ENCODE results near the gene LIN52.

Gene LIN52

GRCh38 chr14:74133833-74134481 lies 49.2 kb downstream of the LIN52 start:
- H3K4me3 ChIP-seq (ENCODE audit: low read depth, low read length), result no peak overlapping the region
- TF ChIP-seq CTCF (IDR thresholded peaks at IDR 0.05; ENCODE audit: borderline replicate concordance, insufficient read depth, low read depth, low read length), result no peak

GRCh38 chr14:74134484-74134883 lies 49.7 kb downstream of the LIN52 start:
- TF ChIP-seq CTCF (IDR thresholded peaks at IDR 0.05; ENCODE audit: borderline replicate concordance, insufficient read depth, low read depth, low read length), result no peak

DNA sequence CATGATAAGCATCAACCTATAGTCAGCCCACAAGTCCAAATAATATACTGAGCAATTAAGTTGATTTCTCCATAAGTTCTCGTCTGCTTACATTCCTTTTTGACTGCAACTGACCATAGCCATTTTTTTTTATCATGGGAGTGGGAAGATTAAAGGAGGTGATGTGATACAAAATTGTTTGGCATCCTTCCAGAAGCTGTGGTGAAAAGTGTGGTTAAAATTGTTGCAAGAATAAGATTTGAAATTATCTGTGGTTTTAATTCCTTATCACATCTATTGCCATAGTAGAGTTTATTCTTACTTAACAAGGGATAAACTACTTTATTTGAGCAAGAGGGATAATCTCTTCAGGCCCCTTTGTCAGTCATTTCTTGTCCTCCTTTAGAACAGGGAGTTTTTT lies 50.7 kb downstream of the LIN52 start:
- no peak for TF ChIP-seq CTCF (IDR thresholded peaks at IDR 0.05; ENCODE audit: borderline replicate concordance, insufficient read depth, low read depth, low read length)
- no peak overlapping the region for H3K4me3 ChIP-seq (ENCODE audit: low read depth, low read length)

More at GRCh38 chr14:74134484-74134883, 49.7 kb downstream of the LIN52 start:
- no peak overlapping the region for H3K4me3 ChIP-seq (ENCODE audit: low read depth, low read length)

GRCh38 chr14:74140374-74140850 lies 55.7 kb downstream of the LIN52 start:
- no peak for TF ChIP-seq CTCF (IDR thresholded peaks at IDR 0.05; ENCODE audit: borderline replicate concordance, insufficient read depth, low read depth, low read length)
- H3K4me3 ChIP-seq (ENCODE audit: low read depth, low read length), result no peak overlapping the region

GRCh38 chr14:74141703-74142102 lies 56.9 kb downstream of the LIN52 start:
- TF ChIP-seq CTCF (IDR thresholded peaks at IDR 0.05; ENCODE audit: borderline replicate concordance, insufficient read depth, low read depth, low read length), result no peak
- H3K4me3 ChIP-seq (ENCODE audit: low read depth, low read length), result no peak overlapping the region

GRCh38 chr14:74142523-74142922 lies 57.8 kb downstream of the LIN52 start:
- no peak for TF ChIP-seq CTCF (IDR thresholded peaks at IDR 0.05; ENCODE audit: borderline replicate concordance, insufficient read depth, low read depth, low read length)
- no peak overlapping the region for H3K4me3 ChIP-seq (ENCODE audit: low read depth, low read length)

DNA sequence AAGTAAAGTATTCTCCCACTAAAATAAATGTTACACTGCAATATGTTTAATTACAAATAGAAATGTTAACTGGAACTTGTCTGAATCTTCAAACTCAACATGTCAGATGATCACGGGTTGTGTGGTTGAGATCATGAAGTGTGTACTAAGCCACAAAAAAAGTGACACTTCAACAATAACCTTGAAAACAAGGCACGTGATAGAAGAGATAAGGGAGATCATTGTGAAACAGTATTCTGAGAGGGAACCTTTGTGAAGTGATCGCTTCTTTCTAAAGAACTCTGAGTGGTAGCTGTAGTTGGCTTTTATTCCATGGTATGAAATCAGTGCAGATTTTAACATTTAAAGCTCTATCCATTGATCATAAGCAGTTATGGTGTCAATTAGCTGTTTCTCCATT lies 60.0 kb downstream of the LIN52 start:
- H3K4me3 ChIP-seq (ENCODE audit: low read depth, low read length), result no peak overlapping the region
- TF ChIP-seq CTCF (IDR thresholded peaks at IDR 0.05; ENCODE audit: borderline replicate concordance, insufficient read depth, low read depth, low read length), result no peak
